GM19238 (cell line): ENCODE data around the gene CEP250.
"Not testable (repeated sequence)": the region's sequence is repeated elsewhere in the genome, so short reads cannot be mapped to it uniquely, and the experiment has no call there.

Source experiments
- DNase-seq: peaks from one replicate; pipeline ENCODE4 v3.0.0; 2011; ENCODE audit warnings: low spot score; ENCODE audit not compliant: insufficient read length

CEP250 gene, protein sequence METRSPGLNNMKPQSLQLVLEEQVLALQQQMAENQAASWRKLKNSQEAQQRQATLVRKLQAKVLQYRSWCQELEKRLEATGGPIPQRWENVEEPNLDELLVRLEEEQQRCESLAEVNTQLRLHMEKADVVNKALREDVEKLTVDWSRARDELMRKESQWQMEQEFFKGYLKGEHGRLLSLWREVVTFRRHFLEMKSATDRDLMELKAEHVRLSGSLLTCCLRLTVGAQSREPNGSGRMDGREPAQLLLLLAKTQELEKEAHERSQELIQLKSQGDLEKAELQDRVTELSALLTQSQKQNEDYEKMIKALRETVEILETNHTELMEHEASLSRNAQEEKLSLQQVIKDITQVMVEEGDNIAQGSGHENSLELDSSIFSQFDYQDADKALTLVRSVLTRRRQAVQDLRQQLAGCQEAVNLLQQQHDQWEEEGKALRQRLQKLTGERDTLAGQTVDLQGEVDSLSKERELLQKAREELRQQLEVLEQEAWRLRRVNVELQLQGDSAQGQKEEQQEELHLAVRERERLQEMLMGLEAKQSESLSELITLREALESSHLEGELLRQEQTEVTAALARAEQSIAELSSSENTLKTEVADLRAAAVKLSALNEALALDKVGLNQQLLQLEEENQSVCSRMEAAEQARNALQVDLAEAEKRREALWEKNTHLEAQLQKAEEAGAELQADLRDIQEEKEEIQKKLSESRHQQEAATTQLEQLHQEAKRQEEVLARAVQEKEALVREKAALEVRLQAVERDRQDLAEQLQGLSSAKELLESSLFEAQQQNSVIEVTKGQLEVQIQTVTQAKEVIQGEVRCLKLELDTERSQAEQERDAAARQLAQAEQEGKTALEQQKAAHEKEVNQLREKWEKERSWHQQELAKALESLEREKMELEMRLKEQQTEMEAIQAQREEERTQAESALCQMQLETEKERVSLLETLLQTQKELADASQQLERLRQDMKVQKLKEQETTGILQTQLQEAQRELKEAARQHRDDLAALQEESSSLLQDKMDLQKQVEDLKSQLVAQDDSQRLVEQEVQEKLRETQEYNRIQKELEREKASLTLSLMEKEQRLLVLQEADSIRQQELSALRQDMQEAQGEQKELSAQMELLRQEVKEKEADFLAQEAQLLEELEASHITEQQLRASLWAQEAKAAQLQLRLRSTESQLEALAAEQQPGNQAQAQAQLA (N-terminal part only)

DNA sequence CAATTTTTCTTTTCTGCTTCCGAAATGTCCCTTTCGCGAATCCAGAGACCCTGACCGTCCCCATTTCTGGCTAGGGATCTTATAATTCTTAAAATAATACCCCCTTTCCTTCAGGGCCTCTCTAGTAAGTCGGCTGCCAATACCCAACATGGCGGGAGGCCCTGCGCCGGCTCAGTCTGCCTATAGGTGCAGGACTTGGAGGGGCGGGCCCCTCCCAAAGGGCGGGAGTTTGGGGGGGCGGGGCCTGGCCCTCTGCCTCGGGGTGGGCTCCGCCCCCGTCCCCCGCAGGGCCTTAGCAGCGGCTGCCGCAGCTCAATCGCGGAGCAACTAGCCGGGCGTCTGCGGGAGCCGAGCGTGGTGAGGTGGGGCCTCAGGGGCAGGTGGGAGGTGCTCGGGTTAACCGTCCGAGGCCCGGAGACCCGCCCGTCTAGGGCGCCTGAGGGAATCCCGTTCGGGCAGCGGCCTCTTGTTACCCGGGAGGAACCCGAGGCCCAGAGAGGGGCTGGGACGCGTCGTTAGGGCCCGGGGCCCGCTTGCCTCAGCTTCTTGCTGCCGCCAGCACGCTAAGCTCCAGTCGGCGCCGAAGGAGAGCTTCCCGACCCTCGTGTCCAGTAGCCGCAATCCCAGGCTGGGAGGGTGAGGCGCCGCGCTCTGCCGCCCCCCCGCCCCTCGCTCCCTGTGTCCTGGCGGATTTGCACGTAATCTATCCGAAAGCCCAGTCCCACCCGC, at the start of gene CEP250:
TSS of gene CEP250 (plus strand) at position 718 of the 729 bp plus-strand sequence. CDS start 6,770 bp downstream, outside the sequence.
- peak; percentile 84 for DNase-seq

DNA sequence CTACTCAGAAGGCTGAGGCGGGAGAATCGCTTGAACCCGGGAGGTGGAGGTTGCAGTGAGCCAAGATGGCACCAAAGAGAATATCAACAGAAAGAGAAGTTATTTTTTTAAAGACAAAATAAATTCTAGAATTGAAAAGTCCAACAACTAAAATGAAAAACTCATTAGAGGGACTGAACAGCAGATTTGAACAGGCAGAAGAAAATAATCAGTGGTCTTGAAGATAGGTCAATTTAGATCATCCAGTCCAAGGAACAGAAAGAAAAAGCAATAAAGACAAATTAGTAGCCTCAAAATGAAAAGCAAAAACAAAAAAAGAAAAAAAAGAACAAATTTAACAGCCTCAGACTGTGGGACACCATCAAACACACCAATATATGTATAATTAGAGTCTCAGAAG, 49.6 kb upstream of the CEP250 start:
- DNase-seq, result no peak

DNA sequence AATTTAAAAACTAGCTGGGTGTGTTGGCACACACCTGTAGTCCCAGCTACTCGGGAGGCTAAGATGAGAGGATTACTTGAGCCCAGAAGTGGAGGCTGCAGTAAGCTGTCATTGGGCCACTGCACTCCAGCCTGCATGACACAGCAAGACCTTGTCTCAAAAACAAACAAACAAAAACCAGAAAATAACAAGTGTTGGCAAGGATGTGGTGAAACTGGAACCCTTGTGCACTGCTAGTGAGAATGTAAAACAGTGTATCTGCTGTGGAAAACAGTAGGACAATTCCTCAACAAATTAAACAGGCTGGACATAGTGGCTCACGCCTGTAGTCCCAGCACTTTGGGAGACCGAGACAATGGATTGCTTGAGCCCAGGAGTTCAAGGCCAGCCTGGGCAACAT, 47.1 kb upstream of the CEP250 start:
- DNase-seq, result no peak

DNA sequence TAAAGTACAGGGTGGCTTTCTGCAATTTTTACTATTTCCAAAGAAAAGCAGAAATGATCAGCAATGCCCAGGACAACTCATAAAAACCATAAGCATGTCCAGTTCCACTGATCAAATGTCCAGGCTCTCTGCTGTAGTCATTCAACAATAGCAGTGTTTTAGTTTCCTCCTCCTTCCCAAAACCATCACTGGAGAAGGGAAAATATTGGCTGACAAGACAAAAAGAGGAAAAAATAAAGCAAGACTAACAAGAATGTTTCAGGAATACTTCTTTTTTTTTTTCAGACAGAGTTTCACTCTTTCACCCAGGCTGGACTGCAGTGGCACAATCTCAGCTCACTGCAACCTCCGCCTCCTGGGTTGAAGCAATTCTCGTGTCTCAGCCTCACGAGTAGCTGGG, 45.9 kb upstream of the CEP250 start:
- no peak for DNase-seq

DNA sequence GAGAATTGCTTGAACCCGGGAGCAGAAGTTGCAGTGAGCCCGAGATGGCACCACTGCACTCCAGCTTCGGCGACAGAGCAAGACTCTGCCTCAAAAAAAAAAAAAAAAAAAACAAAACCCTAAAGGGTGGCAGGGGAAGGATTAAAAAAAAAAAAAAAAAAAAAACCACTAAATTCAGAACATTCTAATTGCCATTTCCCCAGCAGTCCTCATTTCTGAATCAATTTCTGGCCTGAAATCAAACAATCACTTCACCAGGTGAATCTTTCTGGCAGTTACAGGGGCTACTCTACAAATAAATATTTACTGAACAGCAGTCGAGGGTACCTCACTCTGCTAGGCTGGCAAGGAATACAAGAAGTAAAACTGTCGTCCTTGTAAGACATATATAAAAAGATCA, 44.8 kb upstream of the CEP250 start:
- DNase-seq, result no peak

DNA sequence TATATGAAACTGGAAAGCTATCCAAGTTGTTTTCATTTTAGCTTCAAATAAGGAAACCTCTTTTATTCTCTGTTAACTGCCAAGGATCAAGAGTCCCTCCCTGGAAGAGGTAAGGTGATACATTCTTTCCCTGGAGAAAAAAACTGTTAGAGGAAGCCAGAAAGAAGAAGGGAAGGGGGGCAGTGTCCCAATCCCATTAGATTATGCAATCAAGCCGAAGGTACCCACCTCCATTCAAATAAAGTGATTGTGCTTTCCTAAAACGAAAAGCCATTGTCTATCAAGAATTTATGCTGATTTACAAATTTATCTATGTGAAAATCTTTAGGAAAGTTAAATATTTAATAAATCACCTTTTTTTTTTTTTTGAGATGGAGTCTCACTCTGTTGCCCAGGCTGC, 34.1 kb upstream of the CEP250 start:
- no peak for DNase-seq

DNA sequence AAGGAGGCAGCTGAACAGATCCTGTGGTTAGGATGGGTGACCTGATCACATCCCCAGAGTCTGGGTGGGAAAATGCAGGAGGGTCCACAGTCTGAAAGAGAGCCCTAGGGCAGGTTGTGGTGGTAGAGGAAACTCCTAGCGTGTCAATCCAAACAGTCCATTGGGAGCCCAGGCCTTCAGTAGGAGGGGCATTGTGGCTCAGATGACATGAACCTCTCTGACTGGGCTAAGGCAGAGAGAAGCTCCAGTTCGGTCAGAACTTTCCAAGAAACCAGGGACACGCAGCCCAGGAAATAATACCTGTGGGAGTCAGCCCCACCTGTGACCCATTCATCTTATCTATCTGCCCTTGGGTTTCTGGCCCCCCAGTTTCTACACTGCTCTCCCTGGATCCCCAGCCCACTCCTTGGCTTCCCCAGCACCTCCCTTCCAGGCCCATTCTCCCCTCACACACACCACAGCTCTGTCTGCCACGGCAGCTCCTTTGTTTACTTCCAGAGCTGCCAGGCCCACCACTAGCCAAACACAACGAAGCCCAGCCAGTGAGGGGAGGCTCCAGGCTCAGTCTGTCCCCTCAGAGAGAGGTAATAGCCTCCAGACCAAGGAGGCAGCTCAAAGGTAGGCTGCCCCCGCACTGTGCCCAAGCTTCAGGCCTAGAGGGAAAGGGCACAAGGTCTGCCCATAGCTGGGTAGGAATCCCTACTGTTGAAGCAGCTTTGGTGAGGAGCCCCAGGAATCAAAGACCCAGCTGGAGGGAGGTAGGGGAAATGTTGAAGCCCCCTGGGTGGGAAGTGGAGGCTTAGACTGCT, 23.6 kb upstream of the CEP250 start:
- no peak for DNase-seq

DNA sequence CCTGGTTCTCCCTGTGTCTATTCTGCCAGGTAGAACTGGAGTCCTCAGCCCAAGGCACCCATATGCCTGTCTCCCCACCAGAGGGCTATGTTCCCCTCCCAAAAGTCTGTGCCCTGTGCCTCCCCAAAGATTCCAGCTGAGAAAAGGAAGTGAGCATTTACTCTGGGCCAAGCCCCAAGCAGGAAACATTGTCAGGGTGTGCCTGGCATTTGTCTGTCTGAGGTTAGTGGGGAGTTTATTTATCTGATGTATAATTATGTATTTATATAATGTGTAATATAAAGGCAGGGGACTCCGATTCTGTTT, 23.0 kb upstream of the CEP250 start:
- no peak for DNase-seq

DNA sequence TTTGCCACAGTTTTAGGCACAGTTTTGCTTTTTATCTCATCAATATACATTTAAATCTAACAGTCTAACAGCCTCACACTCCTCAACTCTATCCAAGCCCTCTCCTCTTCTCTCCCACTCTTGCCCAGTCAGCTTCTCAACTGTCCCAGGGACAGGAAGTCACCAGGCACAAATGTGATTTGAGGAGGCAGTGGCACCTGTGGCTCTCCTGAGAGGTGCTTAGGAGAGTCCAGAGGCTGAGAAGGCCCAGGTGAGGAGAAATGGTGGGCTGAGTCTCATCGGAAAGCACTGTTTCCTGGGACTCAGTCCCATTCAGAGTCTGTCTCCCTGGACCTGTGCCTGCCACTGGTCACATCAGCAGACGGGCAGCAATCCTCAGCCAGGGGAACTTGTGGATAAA, 22.1 kb upstream of the CEP250 start:
- no peak for DNase-seq

DNA sequence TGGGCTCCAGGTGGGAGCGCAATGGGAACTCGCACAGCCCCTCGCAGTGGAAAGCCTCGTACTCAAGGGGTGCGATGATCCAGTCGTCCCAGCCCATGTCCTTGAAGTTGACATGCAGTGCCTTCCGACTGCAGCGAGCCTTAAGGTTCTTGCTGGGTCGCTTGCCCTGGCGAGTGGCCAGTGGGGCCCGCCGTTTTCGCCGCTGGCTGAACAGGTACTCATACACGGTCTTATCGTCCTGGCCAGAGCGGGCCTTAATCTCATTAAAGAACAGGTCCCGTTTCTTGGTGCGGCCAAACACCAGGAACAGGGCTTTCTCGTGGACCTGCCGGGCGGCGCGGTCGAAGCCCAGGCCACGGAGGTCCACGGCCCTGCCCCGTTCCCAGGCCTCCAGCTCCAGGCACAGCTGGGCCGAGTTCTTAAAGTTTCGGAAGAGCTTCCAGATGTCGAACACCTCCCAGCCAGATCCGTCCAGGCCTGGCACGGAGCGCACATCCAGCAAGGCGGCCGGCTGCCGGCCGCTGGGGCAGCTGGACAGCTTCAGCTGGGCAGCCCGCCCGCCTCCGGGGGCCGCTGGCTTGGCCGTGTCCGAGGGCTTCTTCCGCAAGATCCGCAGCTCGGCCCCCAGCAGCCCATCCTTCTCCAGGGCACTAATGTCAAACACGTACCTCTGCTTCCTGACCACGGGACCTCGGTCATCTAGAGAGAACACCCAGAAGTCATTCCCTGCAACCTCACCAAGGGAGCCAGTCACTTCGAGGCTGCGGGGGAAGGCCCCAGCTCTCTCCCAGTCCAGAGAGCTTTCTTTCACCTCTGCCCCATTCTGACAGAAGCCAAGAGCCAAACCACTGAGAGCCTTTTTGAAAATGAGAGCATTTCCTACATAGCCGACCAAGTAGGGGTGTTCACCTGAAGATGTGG, 21.1 kb upstream of the CEP250 start:
- DNase-seq, result no peak

DNA sequence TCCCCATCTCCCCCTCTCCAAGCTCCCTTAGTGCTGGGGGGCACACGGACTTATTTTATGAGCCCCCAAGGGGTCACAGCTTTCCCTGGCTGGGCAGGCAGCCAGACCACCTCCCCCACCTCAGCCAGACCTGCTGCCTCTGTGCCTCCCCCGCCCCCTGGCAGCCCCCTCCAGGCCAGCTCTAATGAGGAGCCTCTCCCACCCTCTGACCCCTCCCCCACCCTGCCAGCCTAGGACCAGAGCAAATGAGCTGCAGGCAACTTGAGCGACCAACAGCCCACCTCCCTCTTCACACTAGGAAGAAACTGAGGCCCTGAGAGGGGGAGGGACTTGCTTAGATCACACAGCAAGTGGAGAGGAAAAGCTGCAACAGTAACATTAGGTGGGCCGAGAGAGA, 19.2 kb upstream of the CEP250 start:
- DNase-seq, result no peak

DNA sequence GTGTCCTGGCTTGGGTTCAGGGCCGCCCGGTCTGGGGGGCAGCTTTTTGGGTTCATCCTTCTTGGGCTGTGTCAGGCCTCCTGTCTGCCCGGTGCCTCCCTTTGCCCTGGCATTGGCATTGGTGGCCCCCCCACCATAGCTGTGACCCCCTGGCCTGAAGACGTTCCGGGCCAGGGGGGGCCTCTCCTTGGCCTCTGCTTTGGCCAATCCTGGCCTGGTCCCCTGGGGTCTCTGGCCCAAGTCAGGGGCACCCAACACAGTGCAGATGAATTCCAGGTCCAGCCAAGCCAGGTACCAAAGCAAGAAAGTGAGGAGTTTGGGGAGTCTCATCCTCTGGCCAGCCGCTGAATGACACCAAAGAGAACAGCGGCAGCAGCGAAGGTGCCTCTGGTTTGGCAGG, 17.8 kb upstream of the CEP250 start:
- no peak for DNase-seq

DNA sequence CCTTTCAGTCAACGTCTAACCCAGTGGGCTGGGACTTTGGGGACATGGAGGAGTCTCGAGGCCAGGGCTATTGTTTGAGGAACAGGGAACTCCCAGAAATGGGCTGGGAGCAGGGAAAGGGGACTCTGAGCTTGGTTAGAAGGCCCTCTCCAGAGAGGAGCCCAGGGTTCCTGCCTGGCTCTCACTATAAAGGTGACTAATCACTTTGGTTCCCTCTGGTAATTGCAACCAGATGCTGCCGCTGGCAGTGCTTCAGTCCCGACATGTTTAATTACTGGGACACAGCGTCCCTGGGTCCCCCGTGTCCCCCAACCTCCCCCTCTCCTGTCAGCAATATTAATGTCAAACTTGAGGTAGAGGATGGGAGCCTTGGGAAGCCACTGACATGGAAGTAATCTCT, 12.4 kb upstream of the CEP250 start:
- no peak for DNase-seq

DNA sequence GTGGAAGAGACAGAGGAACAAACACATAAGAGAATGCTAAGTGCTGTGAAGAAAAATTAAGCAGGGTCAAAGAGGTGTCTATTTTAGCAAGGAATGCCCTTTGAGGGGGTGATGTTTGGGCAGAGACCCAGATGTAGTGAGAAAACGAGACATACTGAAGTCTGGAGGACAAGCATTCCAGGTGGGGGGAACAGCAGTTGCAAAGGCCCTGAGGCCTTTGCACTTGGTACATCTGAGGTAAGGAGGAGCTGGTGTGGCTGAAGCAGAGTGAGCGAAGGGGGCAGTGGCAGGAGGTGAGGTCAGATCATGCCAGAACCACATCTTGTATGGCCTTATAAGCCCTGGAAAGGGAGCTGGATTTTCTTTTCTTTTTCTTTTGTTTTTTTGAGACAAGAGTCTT, 11.2 kb upstream of the CEP250 start:
- DNase-seq, result no peak

DNA sequence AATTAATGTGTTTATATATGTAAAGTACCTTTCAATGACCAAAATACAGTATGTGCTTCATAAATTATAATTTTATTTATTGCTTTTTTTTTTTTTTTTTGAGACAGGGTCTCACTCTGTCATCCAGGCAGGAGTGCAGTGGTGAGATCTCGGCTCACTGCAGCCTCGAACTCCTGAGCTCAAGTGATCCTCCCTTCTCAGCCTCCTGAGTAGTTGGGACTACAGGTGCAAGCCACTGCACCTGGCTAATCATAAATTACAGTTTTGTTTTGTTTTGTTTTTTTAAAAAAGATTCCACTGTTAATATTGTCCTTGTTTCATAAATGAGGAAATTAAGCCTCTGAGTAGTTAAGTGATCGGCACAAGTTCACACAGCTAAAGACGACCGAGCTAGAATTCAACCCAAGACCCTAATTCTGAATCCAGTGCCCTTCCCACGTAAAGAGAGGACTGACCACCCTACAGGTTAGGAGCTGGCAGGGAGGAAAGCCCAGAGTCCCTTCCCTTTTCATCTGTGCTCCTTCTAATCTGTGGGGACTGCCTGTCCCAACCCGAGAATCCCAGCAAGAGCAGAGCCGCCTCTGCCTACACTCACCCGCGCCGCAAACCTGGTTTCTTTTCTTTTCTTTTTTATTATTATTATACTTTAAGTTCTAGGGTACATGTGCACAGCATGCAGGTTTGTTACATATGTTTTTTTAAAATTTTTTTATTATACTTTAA, 8.9 kb upstream of the CEP250 start:
- DNase-seq, result no peak

DNA sequence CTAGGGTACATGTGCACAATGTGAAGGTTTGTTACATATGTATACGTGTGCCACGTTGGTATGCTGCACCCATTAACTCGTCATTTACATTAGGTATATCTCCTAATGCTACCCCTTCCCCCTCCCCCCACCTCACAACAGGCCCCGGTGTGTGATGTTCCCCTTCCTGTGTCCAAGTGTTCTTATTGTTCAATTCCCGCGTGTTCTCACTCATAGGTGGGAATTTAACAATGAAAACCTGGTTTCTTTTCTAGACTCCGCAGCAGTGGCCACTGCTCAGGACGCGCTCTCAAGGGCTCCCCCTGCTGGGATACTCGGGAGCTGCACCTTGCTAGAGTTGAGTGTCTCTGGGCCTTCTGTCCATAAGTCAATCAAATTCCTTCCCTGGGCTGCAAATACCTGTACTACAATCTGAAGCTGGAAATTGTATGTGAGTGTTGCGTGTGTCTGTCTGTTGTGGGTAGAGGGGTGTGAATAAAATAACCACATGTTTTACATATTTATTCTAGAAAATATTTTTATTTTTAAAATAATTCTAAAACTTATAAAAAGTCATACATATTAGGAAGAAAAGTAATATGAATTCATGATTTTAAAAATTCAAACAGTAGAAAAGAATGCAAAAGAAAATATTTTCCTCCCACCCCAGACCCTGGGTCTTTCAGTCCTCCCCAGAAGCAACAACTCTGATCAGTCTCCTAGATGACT, 8.2 kb upstream of the CEP250 start:
- DNase-seq, result peak; percentile 71

DNA sequence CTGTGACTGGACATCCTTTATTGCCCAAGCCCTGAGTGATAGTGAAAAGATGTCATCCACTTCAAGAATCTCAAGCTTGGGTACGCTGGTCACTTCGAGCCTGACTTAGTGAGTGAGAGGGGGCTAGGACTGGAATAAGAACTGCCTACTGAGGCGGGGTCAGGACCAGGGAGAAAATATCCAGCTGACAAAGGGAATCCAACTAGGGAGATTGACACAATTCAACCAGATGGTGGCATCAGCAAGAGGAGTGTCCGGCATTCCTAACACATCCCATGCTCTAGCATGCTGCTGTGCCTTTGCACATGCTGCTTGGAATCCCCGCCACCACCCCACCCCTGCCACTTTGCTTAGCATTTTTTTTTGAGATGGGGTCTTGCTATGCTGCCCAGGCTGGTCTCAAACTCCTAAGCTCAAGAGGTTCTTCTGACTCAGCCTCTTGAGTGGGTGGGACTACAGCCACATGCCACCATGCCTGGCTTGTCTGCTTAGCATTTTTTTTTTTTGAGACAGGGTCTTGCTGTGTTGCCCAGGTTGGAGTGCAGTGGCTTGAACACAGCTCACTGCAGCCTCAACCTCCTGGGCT, 6.5 kb upstream of the CEP250 start:
- DNase-seq, result no peak

DNA sequence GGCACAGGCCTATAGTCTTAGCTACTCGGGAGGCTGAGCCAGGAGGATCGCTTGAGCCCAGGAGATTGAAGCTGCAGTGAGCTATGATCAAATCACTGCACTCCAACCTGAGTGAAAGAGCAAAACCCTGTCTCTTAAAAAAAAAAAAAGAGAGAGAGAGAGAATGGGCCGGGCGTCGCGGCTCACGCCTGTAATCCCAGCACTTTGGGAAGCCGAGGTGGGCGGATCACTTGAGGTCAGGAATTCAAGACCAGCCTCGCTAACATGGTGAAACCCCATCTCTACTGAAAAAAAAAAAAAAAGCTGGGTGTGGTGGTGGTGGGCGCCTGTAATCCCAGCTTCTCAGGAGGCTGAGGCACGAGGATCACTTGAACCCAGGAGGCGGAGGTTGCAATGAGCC, 5.5 kb upstream of the CEP250 start:
- DNase-seq, result not testable (repeated sequence)
